Astrocyte (in vitro differentiated cells and primary cell): ENCODE data around the gene PRDX5.

ENCODE experiments used
- CTCF ChIP-seq: IDR thresholded peaks from 2 replicates; pipeline ENCODE4 v1.5.1; 2011; ENCODE audit warnings: low read depth, mild to moderate bottlenecking, inconsistent platforms, low read length, moderate library complexity; ENCODE audit not compliant: insufficient read depth
- EZH2 ChIP-seq: IDR thresholded peaks from 2 replicates; pipeline ENCODE4 v1.6.1; 2012; ENCODE audit warnings: mild to moderate bottlenecking, low read length, inconsistent platforms; ENCODE audit not compliant: insufficient read depth

GRCh38 chr11:64269540-64270220, 48.2 kb upstream of the PRDX5 start:
- no peak for TF ChIP-seq CTCF
- TF ChIP-seq EZH2 = no peak
